Measurements from ENCODE around the gene SLC16A3.

DNA sequence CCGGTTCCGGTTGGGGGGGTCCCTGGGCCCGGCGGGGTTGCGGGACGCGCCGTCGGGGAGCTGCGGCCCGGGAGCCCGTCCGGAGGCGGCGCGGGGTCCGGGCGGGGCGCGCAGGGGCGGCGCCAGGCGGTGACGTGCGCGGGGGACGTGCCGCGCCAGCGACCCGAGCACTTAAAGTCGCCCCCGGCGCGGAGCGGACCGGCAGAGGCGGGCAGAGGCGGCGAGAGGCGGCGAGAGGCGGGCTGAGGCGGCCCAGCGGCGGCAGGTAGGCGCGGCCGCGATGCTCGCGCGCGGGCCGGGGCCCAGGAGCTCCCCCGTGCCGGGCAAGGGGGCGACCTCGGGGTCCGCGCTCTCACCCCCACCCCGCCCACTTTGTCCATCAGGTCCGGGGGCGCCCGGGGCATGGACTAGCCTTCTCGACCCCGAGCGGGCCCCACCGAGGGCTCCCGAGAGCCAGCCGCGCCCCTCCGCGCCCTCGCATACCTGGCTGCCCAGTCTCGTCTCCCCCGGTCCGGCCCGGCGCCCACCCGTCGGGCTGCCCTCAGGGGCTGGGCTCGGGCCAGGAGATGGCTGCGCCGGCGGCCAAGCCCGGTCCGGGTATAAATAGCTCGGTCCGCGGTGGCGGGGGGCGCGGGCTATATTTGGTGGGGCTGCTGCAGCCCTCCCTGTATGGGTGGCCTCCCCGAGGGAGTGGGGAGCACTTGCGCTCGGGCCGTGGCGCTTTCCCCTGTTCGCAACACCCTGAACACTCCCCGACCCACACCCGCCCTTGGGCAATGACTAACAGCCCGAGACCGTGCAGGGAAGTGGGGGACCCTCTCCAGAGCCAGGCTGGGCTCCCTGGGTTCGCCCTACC, at the start of gene SLC16A3:
- TF ChIP-seq, protein P1, sequence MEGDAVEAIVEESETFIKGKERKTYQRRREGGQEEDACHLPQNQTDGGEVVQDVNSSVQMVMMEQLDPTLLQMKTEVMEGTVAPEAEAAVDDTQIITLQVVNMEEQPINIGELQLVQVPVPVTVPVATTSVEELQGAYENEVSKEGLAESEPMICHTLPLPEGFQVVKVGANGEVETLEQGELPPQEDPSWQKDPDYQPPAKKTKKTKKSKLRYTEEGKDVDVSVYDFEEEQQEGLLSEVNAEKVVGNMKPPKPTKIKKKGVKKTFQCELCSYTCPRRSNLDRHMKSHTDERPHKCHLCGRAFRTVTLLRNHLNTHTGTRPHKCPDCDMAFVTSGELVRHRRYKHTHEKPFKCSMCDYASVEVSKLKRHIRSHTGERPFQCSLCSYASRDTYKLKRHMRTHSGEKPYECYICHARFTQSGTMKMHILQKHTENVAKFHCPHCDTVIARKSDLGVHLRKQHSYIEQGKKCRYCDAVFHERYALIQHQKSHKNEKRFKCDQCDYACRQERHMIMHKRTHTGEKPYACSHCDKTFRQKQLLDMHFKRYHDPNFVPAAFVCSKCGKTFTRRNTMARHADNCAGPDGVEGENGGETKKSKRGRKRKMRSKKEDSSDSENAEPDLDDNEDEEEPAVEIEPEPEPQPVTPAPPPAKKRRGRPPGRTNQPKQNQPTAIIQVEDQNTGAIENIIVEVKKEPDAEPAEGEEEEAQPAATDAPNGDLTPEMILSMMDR (IDR thresholded peaks at IDR 0.05): no peak
- TF ChIP-seq SIN3A (IDR thresholded peaks at IDR 0.05; ENCODE audit: borderline replicate concordance, low read depth, low read length) (no peak), JUND (IDR thresholded peaks at IDR 0.05) (no peak)
- TF ChIP-seq, protein P2, sequence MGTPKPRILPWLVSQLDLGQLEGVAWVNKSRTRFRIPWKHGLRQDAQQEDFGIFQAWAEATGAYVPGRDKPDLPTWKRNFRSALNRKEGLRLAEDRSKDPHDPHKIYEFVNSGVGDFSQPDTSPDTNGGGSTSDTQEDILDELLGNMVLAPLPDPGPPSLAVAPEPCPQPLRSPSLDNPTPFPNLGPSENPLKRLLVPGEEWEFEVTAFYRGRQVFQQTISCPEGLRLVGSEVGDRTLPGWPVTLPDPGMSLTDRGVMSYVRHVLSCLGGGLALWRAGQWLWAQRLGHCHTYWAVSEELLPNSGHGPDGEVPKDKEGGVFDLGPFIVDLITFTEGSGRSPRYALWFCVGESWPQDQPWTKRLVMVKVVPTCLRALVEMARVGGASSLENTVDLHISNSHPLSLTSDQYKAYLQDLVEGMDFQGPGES (IDR thresholded peaks at IDR 0.05; ENCODE audit: low read depth, low read length): no peak
- TF ChIP-seq, protein P3, sequence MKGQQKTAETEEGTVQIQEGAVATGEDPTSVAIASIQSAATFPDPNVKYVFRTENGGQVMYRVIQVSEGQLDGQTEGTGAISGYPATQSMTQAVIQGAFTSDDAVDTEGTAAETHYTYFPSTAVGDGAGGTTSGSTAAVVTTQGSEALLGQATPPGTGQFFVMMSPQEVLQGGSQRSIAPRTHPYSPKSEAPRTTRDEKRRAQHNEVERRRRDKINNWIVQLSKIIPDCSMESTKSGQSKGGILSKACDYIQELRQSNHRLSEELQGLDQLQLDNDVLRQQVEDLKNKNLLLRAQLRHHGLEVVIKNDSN (IDR thresholded peaks at IDR 0.05; ENCODE audit: borderline replicate concordance, low read depth): no peak

All from SK-N-SH (cell line).